A549 (cell line): ENCODE measurements around the gene PTPRN2. TPM values are rescaled to one million over a fixed set of nuclear protein-coding genes. Genes with fewer than 3 reads are reported as not detected.

Source experiments
- ATAC-seq, 2 experiments: fragments of 200-7000 bp in 1 of 2; fragments of >200 bp in 1 of 2; cut with Nextera tagmentation in 1 of 2; cut with Tn5 transposase in 1 of 2; 3 replicates each; pipeline versions ENCODE4 v1.8.0 to v1.9.1; 2018 to 2020; ENCODE audit warnings: mild to moderate bottlenecking in 1 of 2, moderate library complexity in 1 of 2
- CTCF ChIA-PET: fragments of 300-600 bp; sonication (Branson Sonifier 250); formaldehyde crosslinking; extraction: SDS; loops from one replicate; lab custom pipeline; 2021; ENCODE audit warnings: antibody characterized with exemption, inconsistent platforms; lab: Yijun Ruan, JAX
- POLR2A ChIA-PET: fragments of 350-600 bp; formaldehyde crosslinking; extraction: SDS; loops from one replicate; lab custom pipeline; 2021; ENCODE audit warnings: antibody characterized with exemption, inconsistent platforms; lab: Yijun Ruan, JAX
- DNase-seq, 2 experiments: peaks; one replicate each; pipeline versions ENCODE4 v3.0.0 to v3.0.0-alpha.2; 2011 to 2016; ENCODE audit warnings: low read depth in 1 of 2, low spot score in 1 of 2
- FAIRE-seq: peaks from 2 replicates; lab custom pipeline; 2011; peaks lifted over from hg19 to GRCh38; lab: Jason Lieb, UNC
- H3K27ac ChIP-seq, 2 experiments: fragments of >200 bp; sonication (Bioruptor Twin); formaldehyde crosslinking; 3 replicates each; pipeline ENCODE4 v1.5.1; 2016 to 2017
- H3K4me1 ChIP-seq: fragments of >200 bp; sonication (Bioruptor Twin); formaldehyde crosslinking; 3 replicates; pipeline ENCODE4 v1.6.1; 2016
- H3K4me2 ChIP-seq: fragments of >200 bp; sonication (Bioruptor Twin); formaldehyde crosslinking; 3 replicates; pipeline ENCODE4 v1.6.1; 2016
- H3K4me3 ChIP-seq: fragments of >200 bp; sonication (Bioruptor Twin); formaldehyde crosslinking; 3 replicates; pipeline ENCODE4 v1.5.1; 2016
- H3K9me3 ChIP-seq: fragments of >200 bp; sonication (Bioruptor Twin); formaldehyde crosslinking; 3 replicates; pipeline ENCODE4 v1.6.1; 2016
- BHLHE40 ChIP-seq: IDR thresholded peaks from 2 replicates; pipeline ENCODE4 v1.6.1; 2012; ENCODE audit warnings: low read depth, low read length, inconsistent platforms
- CBX2 ChIP-seq: fragments of 200-600 bp; sonication (generic); IDR thresholded peaks from 2 replicates; pipeline ENCODE4 v1.6.1; 2016; ENCODE audit warnings: low read depth, mild to moderate bottlenecking, borderline replicate concordance
- CEBPB ChIP-seq, 2 experiments: fragments of >200 bp in 1 of 2; sonication (Bioruptor Twin) in 1 of 2; formaldehyde crosslinking in 1 of 2; IDR thresholded peaks; 2 replicates each; pipeline ENCODE4 v1.6.1; 2012 to 2016
- CHD4 ChIP-seq: fragments of 200-600 bp; sonication (generic); IDR thresholded peaks from 2 replicates; pipeline ENCODE4 v1.6.1; 2016; ENCODE audit warnings: antibody characterized with exemption, mild to moderate bottlenecking, borderline replicate concordance
- EP300 ChIP-seq, 2 experiments: fragments of >200 bp; sonication (Bioruptor Twin); formaldehyde crosslinking; IDR thresholded peaks; 2 replicates in 1 of 2; 3 replicates in 1 of 2; pipeline ENCODE4 v1.6.1; 2016 to 2017
- GATA3 ChIP-seq: IDR thresholded peaks from 2 replicates; pipeline ENCODE4 v1.6.1; 2012; ENCODE audit warnings: borderline replicate concordance
- HDAC2 ChIP-seq: fragments of 200-600 bp; sonication (generic); IDR thresholded peaks from 2 replicates; pipeline ENCODE4 v1.6.1; 2016
- HOXB5 ChIP-seq: fragments of 250-450 bp; sonication (Bioruptor Pico); IDR thresholded peaks from 2 replicates; pipeline ENCODE4 v1.5.0; 2020; ENCODE audit warnings: mild to moderate bottlenecking, moderate library complexity
- JUNB ChIP-seq: fragments of >200 bp; sonication (Bioruptor Twin); formaldehyde crosslinking; IDR thresholded peaks from 2 replicates; pipeline ENCODE4 v1.6.1; 2016
- KDM1A ChIP-seq: fragments of 200-600 bp; sonication (generic); IDR thresholded peaks from 2 replicates; pipeline ENCODE4 v1.6.1; 2016; ENCODE audit warnings: low read depth, mild to moderate bottlenecking
- KDM5A ChIP-seq: fragments of 200-600 bp; sonication (generic); IDR thresholded peaks from 2 replicates; pipeline ENCODE4 v1.6.1; 2016; ENCODE audit warnings: antibody characterized with exemption, mild to moderate bottlenecking
- MAFK ChIP-seq: fragments of 450-650 bp; IDR thresholded peaks from 2 replicates; pipeline ENCODE4 v1.6.1; 2014; ENCODE audit not compliant: partially characterized antibody
- MYC ChIP-seq: IDR thresholded peaks from 2 replicates; pipeline ENCODE4 v1.6.1; 2012; ENCODE audit warnings: mild to moderate bottlenecking, inconsistent platforms, low read length, improper control_type of control experiment, borderline replicate concordance
- NR3C1 ChIP-seq: fragments of >200 bp; sonication (Bioruptor Twin); formaldehyde crosslinking; IDR thresholded peaks from 3 replicates; pipeline ENCODE4 v1.6.1; 2017
- PHF8 ChIP-seq: fragments of 200-600 bp; sonication (generic); IDR thresholded peaks from 2 replicates; pipeline ENCODE4 v1.6.1; 2016; ENCODE audit warnings: low read depth, mild to moderate bottlenecking, antibody characterized with exemption, moderate library complexity, borderline replicate concordance
- POLR2A ChIP-seq: IDR thresholded peaks from 2 replicates; pipeline ENCODE4 v1.6.1; 2012; ENCODE audit warnings: mild to moderate bottlenecking, low read length
- POLR2AphosphoS2 ChIP-seq: conservative IDR thresholded peaks from 2 replicates; pipeline ENCODE4 v1.6.1; 2012; ENCODE audit warnings: low read length, improper control_type of control experiment, inconsistent platforms
- RARB ChIP-seq: fragments of 250-450 bp; sonication (Bioruptor Pico); IDR thresholded peaks from 2 replicates; pipeline ENCODE4 v1.8.0; 2021; ENCODE audit warnings: mild to moderate bottlenecking, moderate library complexity
- RCOR1 ChIP-seq: fragments of 150-350 bp; IDR thresholded peaks from 2 replicates; pipeline ENCODE4 v1.6.1; 2014; ENCODE audit warnings: antibody characterized with exemption, low read length, low read depth
- RNF2 ChIP-seq: fragments of 200-600 bp; sonication (generic); IDR thresholded peaks from 2 replicates; pipeline ENCODE4 v1.6.1; 2016; ENCODE audit warnings: low read depth, mild to moderate bottlenecking, antibody characterized with exemption, moderate library complexity, borderline replicate concordance
- SREBF2 ChIP-seq: fragments of 450-650 bp; IDR thresholded peaks from 2 replicates; pipeline ENCODE4 v1.6.1; 2014; ENCODE audit warnings: mild to moderate bottlenecking, moderate library complexity
- TP53 ChIP-seq: fragments of 250-450 bp; sonication (Bioruptor Pico); IDR thresholded peaks from 2 replicates; pipeline ENCODE4 v1.5.0; 2021; ENCODE audit warnings: mild to moderate bottlenecking, moderate library complexity
- ZSCAN20 ChIP-seq: fragments of 250-450 bp; sonication (Bioruptor Pico); IDR thresholded peaks from 2 replicates; pipeline ENCODE4 v1.8.0; 2022; ENCODE audit warnings: mild to moderate bottlenecking, moderate library complexity
- WGBS: methylation state at CpG from one replicate; pipeline ENCODE4 v1.1.6; 2017; ENCODE audit errors: missing lambda C conversion rate; 5-methylcytosine and 5-hydroxymethylcytosine counted together
- polyA plus RNA-seq, 4 experiments: library from polyadenylated mRNA; depleted of rRNA in 3 of 4; stranded (reverse); fragments of >200 nt; fragmentation: RNase III in 1 of 4; extraction: RNeasy Plus Mini Kit Qiagen cat#74134 plus additional on column Dnase treatment in 1 of 4; gene quantifications; 2 replicates in 3 of 4; 3 replicates in 1 of 4; pipeline ENCODE4 v1.2.3, GENCODE V29; 2011 to 2017
- TF ChIP-seq, protein P1 (sequence below): fragments of 150-350 bp; IDR thresholded peaks from 2 replicates; pipeline ENCODE4 v1.6.1; 2014; ENCODE audit warnings: low read depth, mild to moderate bottlenecking, low read length
- TF ChIP-seq, protein P2 (sequence below): IDR thresholded peaks from 2 replicates; pipeline ENCODE4 v1.6.1; 2012
- TF ChIP-seq, protein P3 (sequence below): fragments of 250-450 bp; sonication (Bioruptor Pico); IDR thresholded peaks from 2 replicates; pipeline ENCODE4 v1.5.0; 2021; ENCODE audit warnings: mild to moderate bottlenecking, moderate library complexity, borderline replicate concordance

PTPRN2 gene
- polyA plus RNA-seq, 2 of the 4 experiments (the other 2 are of a cell fraction) = 0.41 to 1.2 TPM

DNA sequence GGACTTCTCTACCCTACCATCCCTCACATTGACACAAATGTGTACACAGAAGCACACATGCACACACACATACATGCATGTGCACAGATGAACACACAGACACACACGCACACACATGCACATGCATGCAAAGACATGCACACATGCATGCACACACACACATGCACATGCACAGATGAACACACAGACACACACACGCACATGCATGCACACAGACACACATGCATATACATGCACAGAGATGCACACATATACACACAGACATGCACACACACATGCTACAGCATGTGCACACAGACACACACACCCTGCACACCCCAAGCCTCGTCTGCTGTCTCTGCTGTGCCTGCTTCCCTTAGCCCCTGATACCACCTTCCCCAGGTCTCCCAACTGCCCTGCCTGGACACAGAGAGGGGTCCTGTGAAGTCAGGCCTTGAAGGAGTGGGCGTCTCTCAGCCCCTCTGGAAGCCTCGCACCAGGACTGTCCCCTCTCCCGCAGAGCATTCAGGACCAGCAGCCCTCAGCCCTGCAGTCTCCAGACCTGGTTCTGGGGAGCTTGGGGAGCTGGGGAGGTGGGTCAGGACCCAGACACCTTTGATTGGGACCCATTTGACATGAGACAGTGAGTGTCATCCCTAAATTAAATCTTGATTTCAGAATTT lies 1069.0 kb downstream of the PTPRN2 start:
- H3K9me3 ChIP-seq = no peaks in the 10 kb centered on the region
- no peak overlapping the region for H3K4me2 ChIP-seq
- ChIA-PET POLR2A (no interaction called here), CTCF (no interaction called here)
- no peak for DNase-seq
- ATAC-seq = no peak
- TF ChIP-seq CHD4 = no peak
- no peak for TF ChIP-seq CBX2
- no peak for TF ChIP-seq TP53 (CRISPR knock-in tag)
- TF ChIP-seq, protein P1, sequence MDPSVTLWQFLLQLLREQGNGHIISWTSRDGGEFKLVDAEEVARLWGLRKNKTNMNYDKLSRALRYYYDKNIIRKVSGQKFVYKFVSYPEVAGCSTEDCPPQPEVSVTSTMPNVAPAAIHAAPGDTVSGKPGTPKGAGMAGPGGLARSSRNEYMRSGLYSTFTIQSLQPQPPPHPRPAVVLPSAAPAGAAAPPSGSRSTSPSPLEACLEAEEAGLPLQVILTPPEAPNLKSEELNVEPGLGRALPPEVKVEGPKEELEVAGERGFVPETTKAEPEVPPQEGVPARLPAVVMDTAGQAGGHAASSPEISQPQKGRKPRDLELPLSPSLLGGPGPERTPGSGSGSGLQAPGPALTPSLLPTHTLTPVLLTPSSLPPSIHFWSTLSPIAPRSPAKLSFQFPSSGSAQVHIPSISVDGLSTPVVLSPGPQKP = no peak
- TF ChIP-seq JUNB = no peak
- TF ChIP-seq BHLHE40 = no peak
- TF ChIP-seq POLR2AphosphoS2 = no peak
- no peak for TF ChIP-seq KDM1A
- TF ChIP-seq RARB = no peak
- TF ChIP-seq NR3C1 = no peak
- no peak for TF ChIP-seq RCOR1
- no peak for TF ChIP-seq PHF8
- no peak for TF ChIP-seq POLR2A
- H3K4me1 ChIP-seq = no peaks in the 10 kb centered on the region
- 66% methylated on average over 4 of the region's 6 CpGs for WGBS
- FAIRE-seq = no peak
- no peak overlapping the region for H3K27ac ChIP-seq
- H3K4me3 ChIP-seq = no peak overlapping the region

DNA sequence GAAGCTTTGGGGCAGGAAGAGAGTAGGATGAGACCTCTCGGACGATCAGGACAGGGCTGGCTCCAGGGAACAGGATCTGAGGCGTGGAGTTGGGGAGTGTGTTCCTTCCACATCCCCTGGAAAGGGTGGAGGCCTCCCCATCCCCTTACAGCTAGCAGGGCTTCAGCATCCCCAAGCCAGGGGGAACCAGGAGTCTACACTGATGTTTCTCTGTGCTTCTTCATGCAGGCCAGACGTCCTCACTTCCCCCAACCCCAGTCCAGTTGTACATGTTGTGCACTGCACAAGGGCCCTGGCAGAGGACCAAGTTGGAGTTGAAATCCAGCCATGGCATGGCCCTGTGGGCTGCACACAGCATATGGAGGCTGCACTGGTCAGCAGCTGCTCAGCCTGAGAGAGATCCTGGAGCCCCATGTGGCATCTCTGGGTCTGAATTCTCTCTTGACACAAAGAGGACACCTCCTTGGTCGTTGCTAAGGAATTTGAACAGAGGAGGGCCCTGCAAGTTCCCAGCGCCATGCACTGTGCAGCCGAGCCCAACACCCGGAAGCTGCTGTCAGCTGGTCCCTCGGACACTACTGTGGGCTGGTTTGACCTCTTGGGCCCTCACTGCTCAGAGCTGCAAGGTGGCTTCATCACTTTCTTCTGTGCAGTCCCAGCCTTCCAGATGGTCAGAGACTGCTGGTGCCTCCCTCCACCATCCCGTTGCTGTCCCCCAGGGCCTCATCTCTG lies 1069.7 kb downstream of the PTPRN2 start:
- no peak for TF ChIP-seq MYC
- TF ChIP-seq HOXB5 (CRISPR knock-in tag) = no peak
- no peak for TF ChIP-seq CHD4
- TF ChIP-seq RNF2 = no peak
- TF ChIP-seq TP53 (CRISPR knock-in tag) = no peak
- TF ChIP-seq KDM5A = no peak
- TF ChIP-seq, protein P2, sequence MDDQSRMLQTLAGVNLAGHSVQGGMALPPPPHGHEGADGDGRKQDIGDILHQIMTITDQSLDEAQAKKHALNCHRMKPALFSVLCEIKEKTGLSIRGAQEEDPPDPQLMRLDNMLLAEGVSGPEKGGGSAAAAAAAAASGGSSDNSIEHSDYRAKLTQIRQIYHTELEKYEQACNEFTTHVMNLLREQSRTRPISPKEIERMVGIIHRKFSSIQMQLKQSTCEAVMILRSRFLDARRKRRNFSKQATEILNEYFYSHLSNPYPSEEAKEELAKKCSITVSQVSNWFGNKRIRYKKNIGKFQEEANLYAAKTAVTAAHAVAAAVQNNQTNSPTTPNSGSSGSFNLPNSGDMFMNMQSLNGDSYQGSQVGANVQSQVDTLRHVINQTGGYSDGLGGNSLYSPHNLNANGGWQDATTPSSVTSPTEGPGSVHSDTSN = no peak
- no peak for TF ChIP-seq KDM1A
- H3K4me3 ChIP-seq = no peak overlapping the region
- no peak overlapping the region for H3K4me2 ChIP-seq
- no peak for ATAC-seq
- DNase-seq = no peak
- CTCF ChIA-PET = no interaction called here
- H3K4me1 ChIP-seq = no peaks in the 10 kb centered on the region
- 49% methylated on average over 7 of the region's 10 CpGs for WGBS
- FAIRE-seq = no peak
- no peaks in the 10 kb centered on the region for H3K9me3 ChIP-seq
- H3K27ac ChIP-seq = no peak overlapping the region
- POLR2A ChIA-PET = no interaction called here

DNA sequence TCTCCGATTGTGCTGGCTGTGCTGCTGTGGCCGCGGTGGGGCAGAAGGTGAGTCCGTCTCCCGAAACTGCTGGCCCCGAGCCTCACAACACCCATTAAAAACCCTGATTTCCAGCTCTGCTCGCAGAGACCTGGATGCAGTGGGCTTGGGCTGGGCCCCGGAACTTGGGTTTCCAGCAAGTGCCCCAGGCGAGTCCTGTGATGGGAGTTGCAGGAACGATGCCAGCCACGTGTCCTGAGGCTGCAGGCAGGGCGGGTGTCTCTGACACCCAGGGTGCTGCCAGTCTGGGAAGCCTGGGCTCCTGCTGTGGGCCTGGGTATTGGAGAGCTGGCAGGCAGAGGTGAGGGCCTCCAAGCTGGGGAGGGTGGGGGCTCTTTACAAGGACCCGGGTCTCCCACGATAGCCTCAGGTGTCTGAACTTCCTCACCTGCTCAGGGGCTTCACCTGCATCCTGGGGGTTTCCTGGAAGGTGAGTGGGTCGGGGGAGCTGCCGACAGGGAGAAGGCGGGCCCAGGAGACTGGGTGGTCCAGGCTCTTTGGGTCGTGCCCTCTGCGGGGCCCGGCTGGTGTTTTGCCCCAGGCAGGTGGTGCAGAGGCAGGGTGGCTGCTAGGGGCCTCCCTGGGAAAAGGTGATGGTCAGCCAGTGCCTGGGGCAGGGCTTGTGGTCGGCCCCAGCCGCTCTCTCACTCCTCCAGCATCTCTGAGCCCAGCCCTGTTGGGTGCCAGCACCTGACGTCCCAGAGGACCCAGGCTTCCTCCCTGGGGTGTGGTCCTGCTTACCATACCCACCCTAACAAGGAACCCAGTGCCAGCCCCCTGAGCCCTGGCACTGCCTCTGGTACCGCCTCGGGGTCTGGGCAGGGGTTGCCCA lies 1070.5 kb downstream of the PTPRN2 start:
- 51% methylated on average over 16 of the region's 25 CpGs for WGBS

More for the DNA sequence above, 1070.5 kb downstream of the PTPRN2 start:
- H3K9me3 ChIP-seq = no peaks in the 10 kb centered on the region
- H3K27ac ChIP-seq = no peak overlapping the region
- no peak for DNase-seq
- H3K4me1 ChIP-seq = no peaks in the 10 kb centered on the region
- H3K4me2 ChIP-seq = no peak overlapping the region
- no peak for ATAC-seq
- no peak overlapping the region for H3K4me3 ChIP-seq
- FAIRE-seq = no peak
- CTCF ChIA-PET = no interaction called here
- TF ChIP-seq ZSCAN20 (CRISPR knock-in tag) (no peak), JUNB (no peak), EP300 (IDR thresholded peaks at IDR 0.05) (no peak), HDAC2 (no peak), GATA3 (no peak), CEBPB (IDR thresholded peaks at IDR 0.05) (no peak), KDM5A (no peak), PHF8 (no peak), RCOR1 (no peak), MAFK (no peak), SREBF2 (no peak), BHLHE40 (no peak)
- TF ChIP-seq, protein P2 = no peak
- TF ChIP-seq, protein P3, sequence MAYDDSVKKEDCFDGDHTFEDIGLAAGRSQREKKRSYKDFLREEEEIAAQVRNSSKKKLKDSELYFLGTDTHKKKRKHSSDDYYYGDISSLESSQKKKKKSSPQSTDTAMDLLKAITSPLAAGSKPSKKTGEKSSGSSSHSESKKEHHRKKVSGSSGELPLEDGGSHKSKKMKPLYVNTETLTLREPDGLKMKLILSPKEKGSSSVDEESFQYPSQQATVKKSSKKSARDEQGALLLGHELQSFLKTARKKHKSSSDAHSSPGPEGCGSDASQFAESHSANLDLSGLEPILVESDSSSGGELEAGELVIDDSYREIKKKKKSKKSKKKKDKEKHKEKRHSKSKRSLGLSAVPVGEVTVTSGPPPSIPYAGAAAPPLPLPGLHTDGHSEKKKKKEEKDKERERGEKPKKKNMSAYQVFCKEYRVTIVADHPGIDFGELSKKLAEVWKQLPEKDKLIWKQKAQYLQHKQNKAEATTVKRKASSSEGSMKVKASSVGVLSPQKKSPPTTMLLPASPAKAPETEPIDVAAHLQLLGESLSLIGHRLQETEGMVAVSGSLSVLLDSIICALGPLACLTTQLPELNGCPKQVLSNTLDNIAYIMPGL (CRISPR knock-in tag) = no peak
- POLR2A ChIA-PET = no interaction called here
